Stomach (tissue), 9 donors: ENCODE measurements around the gene MYO5B. TPM values are rescaled to one million over a fixed set of nuclear protein-coding genes. Genes with fewer than 3 reads are reported as not detected.

Experiments
- DNase-seq, 2 donors: peaks; one replicate each; pipeline versions ENCODE4 v3.0.0 to v3.0.0-alpha.2; 2013 to 2019
- H3K27ac ChIP-seq, 5 donors: fragments of 200-600 bp in 4 of 5; sonication (generic) in 4 of 5; one replicate each; pipeline ENCODE4 v1.5.1; 2013 to 2019; ENCODE audit warnings: mild to moderate bottlenecking in 1 of 5, moderate library complexity in 1 of 5
- H3K27me3 ChIP-seq, 3 donors: fragments of 200-600 bp; sonication (generic); one replicate each; pipeline ENCODE4 v1.5.1; 2017 to 2019; ENCODE audit warnings: mixed run types in 1 of 3
- H3K36me3 ChIP-seq, 4 donors: fragments of 200-600 bp; sonication (generic); 1 replicate in 3 of 4; 2 replicates in 1 of 4; pipeline ENCODE4 v1.5.1; 2016 to 2019
- H3K4me1 ChIP-seq, 4 donors: fragments of 200-600 bp; sonication (generic); one replicate each; pipeline ENCODE4 v1.5.1; 2016 to 2019
- H3K4me3 ChIP-seq, 4 donors: fragments of 200-600 bp; sonication (generic) in 3 of 4; one replicate each; pipeline ENCODE4 v1.5.1; 2016 to 2019; ENCODE audit warnings: mild to moderate bottlenecking in 1 of 4
- H3K9me3 ChIP-seq, 4 donors: fragments of 200-600 bp; sonication (generic); one replicate each; pipeline ENCODE4 v1.5.1; 2016 to 2019
- CTCF ChIP-seq, 7 experiments: fragments of 450-650 bp in 4 of 7; fragments of 200-600 bp in 3 of 7; sonication (generic) in 3 of 7; IDR thresholded peaks; one replicate each; pipeline ENCODE4 v1.5.1; 2016 to 2019; ENCODE audit warnings: antibody characterized with exemption in 7 of 7, control low read depth in 2 of 7, mild to moderate bottlenecking in 1 of 7
- EP300 ChIP-seq: sonication (generic); formaldehyde crosslinking; IDR thresholded peaks from one replicate; pipeline ENCODE4 v1.6.1; 2017; ENCODE audit warnings: antibody characterized with exemption
- POLR2A ChIP-seq, 4 donors: fragments of 450-650 bp; IDR thresholded peaks; one replicate each; pipeline ENCODE4 v1.6.1; 2016; ENCODE audit warnings: antibody characterized with exemption in 4 of 4, control low read depth in 2 of 4, mild to moderate bottlenecking in 1 of 4, moderate library complexity in 1 of 4
- POLR2AphosphoS5 ChIP-seq, 3 donors: sonication (generic); formaldehyde crosslinking; IDR thresholded peaks; one replicate each; pipeline ENCODE4 v1.6.1; 2016; ENCODE audit warnings: antibody characterized with exemption in 3 of 3
- WGBS, 5 donors: extraction: QIAGEN DNeasy Blood & Tissue Kit in 3 of 5; methylation state at CpG; one replicate each; pipeline versions ENCODE4 v1.1.5 to v1.1.7; 2013 to 2018; 5-methylcytosine and 5-hydroxymethylcytosine counted together
- intact Hi-C: fragments of 100-400 bp; cut with DNase I; formaldehyde crosslinking; loops from one replicate; pipeline ENCODE4 v1.15.1; 2023; ENCODE audit warnings: low total_unique reads
- polyA plus RNA-seq, 3 donors: library from polyadenylated mRNA; stranded (reverse); fragments of 200-250 nt; gene quantifications; one replicate each; pipeline ENCODE4 v1.2.3, GENCODE V29; 2013
- total RNA-seq, 5 donors: library from RNA; depleted of rRNA; stranded (reverse); fragments of >200 nt; gene quantifications; one replicate each; pipeline versions ENCODE4 v1.1.0 to v1.2.3, GENCODE V29; 2014 to 2016
- donor health status: healthy with polysubstance abuse.
- donor health status: Bipolar disorder and iron deficiency.
- donor health status: healthy.

MYO5B gene
- total and polyA plus RNA-seq, 8 donors = 13.6 to 224 (median 33.7) TPM

- Histone ChIP-seq H3K9me3 (no peaks in the 10 kb centered on the region), H3K4me3 (no peak overlapping the region), H3K27me3 (peaks cover 0 to 12% (median 0%) of the 10 kb centered on the region in 3 donors), H3K4me1 (peaks cover 0 to 30% (median 14%) of the 10 kb centered on the region in 4 donors), H3K27ac (no peak overlapping the region), H3K36me3 (no peaks in the 10 kb centered on the region)
- 23 to 61% (median 33%) methylated on average over 1 of the region's 1 CpG for WGBS, 5 donors
- DNase-seq = no peak
- no peak for TF ChIP-seq POLR2A (IDR thresholded peaks at IDR 0.05)
- TF ChIP-seq CTCF (IDR thresholded peaks at IDR 0.05) = no peak
- TF ChIP-seq POLR2AphosphoS5 (IDR thresholded peaks at IDR 0.05) = no peak
- no peak for TF ChIP-seq EP300
- intact Hi-C loops = no loop called here
Observed at GRCh38 chr18:50163505-50163904, 31.4 kb downstream of the MYO5B start.

- TF ChIP-seq POLR2A (IDR thresholded peaks at IDR 0.05) = no peak
- TF ChIP-seq POLR2AphosphoS5 (IDR thresholded peaks at IDR 0.05) = no peak
- no peak for TF ChIP-seq EP300
- TF ChIP-seq CTCF (IDR thresholded peaks at IDR 0.05) = no peak
- no peaks in the 10 kb centered on the region for H3K36me3 ChIP-seq
- no peak overlapping the region for H3K27ac ChIP-seq
- intact Hi-C loops = no loop called here
- DNase-seq = no peak
- 59 to 72% (median 65%) methylated on average over 9 of the region's 9 CpGs for WGBS, 5 donors
- no peaks in the 10 kb centered on the region for H3K9me3 ChIP-seq
- H3K4me1 ChIP-seq = peaks cover 0 to 30% (median 14%) of the 10 kb centered on the region in 4 donors
- no peak overlapping the region for H3K4me3 ChIP-seq
- H3K27me3 ChIP-seq = peaks cover 0 to 12% (median 0%) of the 10 kb centered on the region in 3 donors
Observed at GRCh38 chr18:50162486-50163304, 32.3 kb downstream of the MYO5B start.

- no peaks in the 10 kb centered on the region for H3K9me3 ChIP-seq
- TF ChIP-seq CTCF (IDR thresholded peaks at IDR 0.05) = no peak
- no peak for TF ChIP-seq EP300
- TF ChIP-seq POLR2AphosphoS5 (IDR thresholded peaks at IDR 0.05) = no peak
- TF ChIP-seq POLR2A (IDR thresholded peaks at IDR 0.05) = no peak
- peaks cover 0 to 30% (median 14%) of the 10 kb centered on the region in 4 donors for H3K4me1 ChIP-seq
- no peaks in the 10 kb centered on the region for H3K36me3 ChIP-seq
- peaks cover 0 to 12% (median 0%) of the 10 kb centered on the region in 3 donors for H3K27me3 ChIP-seq
- H3K4me3 ChIP-seq = no peak overlapping the region
- intact Hi-C loops = no loop called here
- WGBS, 5 donors = 55 to 71% (median 67%) methylated on average over 4 of the region's 4 CpGs
- peak in 1 of 2 donors; percentile 57 for DNase-seq
- no peak overlapping the region for H3K27ac ChIP-seq
Observed at GRCh38 chr18:50161597-50162205, 33.2 kb downstream of the MYO5B start.

GRCh38 chr18:50159654-50160046, 35.3 kb downstream of the MYO5B start:
- Histone ChIP-seq H3K9me3 (no peaks in the 10 kb centered on the region), H3K36me3 (no peaks in the 10 kb centered on the region), H3K27ac (no peak overlapping the region), H3K4me3 (no peak overlapping the region), H3K4me1 (peaks cover 0 to 30% (median 14%) of the 10 kb centered on the region in 4 donors), H3K27me3 (peaks cover 0 to 12% (median 0%) of the 10 kb centered on the region in 3 donors)
- intact Hi-C loops = no loop called here
- 62 to 78% (median 70%) methylated on average over 8 to 10 of the region's 10 CpGs for WGBS, 5 donors
- TF ChIP-seq POLR2A (IDR thresholded peaks at IDR 0.05) (no peak), POLR2AphosphoS5 (IDR thresholded peaks at IDR 0.05) (no peak), EP300 (no peak), CTCF (IDR thresholded peaks at IDR 0.05) (no peak)
- DNase-seq = no peak
